Measurements from ENCODE around the gene SETD2.

DNA sequence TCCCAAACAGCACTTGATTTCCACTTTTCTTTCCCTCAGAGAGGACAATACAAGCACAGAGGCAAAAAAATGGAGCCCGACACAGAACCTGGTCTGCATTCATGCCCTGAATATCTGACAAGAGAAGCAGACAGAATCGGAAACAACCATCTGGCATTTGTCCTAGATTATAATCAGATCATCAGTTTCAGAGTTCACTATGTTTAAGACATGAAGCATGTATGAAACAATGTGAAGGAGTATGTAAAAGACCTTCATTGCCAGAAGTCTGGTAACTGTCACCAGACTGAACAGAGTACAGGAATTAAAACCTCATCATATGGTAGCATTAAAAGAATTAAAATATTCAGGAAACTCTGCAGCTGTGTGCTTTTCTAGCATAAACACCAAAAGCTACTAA, 65.0 kb downstream of the SETD2 start:
- TF ChIP-seq, protein P1, sequence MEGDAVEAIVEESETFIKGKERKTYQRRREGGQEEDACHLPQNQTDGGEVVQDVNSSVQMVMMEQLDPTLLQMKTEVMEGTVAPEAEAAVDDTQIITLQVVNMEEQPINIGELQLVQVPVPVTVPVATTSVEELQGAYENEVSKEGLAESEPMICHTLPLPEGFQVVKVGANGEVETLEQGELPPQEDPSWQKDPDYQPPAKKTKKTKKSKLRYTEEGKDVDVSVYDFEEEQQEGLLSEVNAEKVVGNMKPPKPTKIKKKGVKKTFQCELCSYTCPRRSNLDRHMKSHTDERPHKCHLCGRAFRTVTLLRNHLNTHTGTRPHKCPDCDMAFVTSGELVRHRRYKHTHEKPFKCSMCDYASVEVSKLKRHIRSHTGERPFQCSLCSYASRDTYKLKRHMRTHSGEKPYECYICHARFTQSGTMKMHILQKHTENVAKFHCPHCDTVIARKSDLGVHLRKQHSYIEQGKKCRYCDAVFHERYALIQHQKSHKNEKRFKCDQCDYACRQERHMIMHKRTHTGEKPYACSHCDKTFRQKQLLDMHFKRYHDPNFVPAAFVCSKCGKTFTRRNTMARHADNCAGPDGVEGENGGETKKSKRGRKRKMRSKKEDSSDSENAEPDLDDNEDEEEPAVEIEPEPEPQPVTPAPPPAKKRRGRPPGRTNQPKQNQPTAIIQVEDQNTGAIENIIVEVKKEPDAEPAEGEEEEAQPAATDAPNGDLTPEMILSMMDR (conservative IDR thresholded peaks at IDR 0.05; ENCODE audit: low read depth in 2 of 2) = no peak
- no peak for TF ChIP-seq POLR2AphosphoS5 (IDR thresholded peaks at IDR 0.05; ENCODE audit: low read depth)
- no peak for TF ChIP-seq EZH2 (IDR thresholded peaks at IDR 0.05; ENCODE audit: low read depth, unreplicated experiment)
- TF ChIP-seq JUNB (IDR thresholded peaks at IDR 0.05; ENCODE audit: unreplicated experiment) = no peak
- TF ChIP-seq ZNF331 (CRISPR knock-in tag; IDR thresholded peaks at IDR 0.05; ENCODE audit: low read depth) = no peak
- TF ChIP-seq, protein P2, sequence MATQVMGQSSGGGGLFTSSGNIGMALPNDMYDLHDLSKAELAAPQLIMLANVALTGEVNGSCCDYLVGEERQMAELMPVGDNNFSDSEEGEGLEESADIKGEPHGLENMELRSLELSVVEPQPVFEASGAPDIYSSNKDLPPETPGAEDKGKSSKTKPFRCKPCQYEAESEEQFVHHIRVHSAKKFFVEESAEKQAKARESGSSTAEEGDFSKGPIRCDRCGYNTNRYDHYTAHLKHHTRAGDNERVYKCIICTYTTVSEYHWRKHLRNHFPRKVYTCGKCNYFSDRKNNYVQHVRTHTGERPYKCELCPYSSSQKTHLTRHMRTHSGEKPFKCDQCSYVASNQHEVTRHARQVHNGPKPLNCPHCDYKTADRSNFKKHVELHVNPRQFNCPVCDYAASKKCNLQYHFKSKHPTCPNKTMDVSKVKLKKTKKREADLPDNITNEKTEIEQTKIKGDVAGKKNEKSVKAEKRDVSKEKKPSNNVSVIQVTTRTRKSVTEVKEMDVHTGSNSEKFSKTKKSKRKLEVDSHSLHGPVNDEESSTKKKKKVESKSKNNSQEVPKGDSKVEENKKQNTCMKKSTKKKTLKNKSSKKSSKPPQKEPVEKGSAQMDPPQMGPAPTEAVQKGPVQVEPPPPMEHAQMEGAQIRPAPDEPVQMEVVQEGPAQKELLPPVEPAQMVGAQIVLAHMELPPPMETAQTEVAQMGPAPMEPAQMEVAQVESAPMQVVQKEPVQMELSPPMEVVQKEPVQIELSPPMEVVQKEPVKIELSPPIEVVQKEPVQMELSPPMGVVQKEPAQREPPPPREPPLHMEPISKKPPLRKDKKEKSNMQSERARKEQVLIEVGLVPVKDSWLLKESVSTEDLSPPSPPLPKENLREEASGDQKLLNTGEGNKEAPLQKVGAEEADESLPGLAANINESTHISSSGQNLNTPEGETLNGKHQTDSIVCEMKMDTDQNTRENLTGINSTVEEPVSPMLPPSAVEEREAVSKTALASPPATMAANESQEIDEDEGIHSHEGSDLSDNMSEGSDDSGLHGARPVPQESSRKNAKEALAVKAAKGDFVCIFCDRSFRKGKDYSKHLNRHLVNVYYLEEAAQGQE (IDR thresholded peaks at IDR 0.05; ENCODE audit: unreplicated experiment) = no peak
- TF ChIP-seq, protein P3, sequence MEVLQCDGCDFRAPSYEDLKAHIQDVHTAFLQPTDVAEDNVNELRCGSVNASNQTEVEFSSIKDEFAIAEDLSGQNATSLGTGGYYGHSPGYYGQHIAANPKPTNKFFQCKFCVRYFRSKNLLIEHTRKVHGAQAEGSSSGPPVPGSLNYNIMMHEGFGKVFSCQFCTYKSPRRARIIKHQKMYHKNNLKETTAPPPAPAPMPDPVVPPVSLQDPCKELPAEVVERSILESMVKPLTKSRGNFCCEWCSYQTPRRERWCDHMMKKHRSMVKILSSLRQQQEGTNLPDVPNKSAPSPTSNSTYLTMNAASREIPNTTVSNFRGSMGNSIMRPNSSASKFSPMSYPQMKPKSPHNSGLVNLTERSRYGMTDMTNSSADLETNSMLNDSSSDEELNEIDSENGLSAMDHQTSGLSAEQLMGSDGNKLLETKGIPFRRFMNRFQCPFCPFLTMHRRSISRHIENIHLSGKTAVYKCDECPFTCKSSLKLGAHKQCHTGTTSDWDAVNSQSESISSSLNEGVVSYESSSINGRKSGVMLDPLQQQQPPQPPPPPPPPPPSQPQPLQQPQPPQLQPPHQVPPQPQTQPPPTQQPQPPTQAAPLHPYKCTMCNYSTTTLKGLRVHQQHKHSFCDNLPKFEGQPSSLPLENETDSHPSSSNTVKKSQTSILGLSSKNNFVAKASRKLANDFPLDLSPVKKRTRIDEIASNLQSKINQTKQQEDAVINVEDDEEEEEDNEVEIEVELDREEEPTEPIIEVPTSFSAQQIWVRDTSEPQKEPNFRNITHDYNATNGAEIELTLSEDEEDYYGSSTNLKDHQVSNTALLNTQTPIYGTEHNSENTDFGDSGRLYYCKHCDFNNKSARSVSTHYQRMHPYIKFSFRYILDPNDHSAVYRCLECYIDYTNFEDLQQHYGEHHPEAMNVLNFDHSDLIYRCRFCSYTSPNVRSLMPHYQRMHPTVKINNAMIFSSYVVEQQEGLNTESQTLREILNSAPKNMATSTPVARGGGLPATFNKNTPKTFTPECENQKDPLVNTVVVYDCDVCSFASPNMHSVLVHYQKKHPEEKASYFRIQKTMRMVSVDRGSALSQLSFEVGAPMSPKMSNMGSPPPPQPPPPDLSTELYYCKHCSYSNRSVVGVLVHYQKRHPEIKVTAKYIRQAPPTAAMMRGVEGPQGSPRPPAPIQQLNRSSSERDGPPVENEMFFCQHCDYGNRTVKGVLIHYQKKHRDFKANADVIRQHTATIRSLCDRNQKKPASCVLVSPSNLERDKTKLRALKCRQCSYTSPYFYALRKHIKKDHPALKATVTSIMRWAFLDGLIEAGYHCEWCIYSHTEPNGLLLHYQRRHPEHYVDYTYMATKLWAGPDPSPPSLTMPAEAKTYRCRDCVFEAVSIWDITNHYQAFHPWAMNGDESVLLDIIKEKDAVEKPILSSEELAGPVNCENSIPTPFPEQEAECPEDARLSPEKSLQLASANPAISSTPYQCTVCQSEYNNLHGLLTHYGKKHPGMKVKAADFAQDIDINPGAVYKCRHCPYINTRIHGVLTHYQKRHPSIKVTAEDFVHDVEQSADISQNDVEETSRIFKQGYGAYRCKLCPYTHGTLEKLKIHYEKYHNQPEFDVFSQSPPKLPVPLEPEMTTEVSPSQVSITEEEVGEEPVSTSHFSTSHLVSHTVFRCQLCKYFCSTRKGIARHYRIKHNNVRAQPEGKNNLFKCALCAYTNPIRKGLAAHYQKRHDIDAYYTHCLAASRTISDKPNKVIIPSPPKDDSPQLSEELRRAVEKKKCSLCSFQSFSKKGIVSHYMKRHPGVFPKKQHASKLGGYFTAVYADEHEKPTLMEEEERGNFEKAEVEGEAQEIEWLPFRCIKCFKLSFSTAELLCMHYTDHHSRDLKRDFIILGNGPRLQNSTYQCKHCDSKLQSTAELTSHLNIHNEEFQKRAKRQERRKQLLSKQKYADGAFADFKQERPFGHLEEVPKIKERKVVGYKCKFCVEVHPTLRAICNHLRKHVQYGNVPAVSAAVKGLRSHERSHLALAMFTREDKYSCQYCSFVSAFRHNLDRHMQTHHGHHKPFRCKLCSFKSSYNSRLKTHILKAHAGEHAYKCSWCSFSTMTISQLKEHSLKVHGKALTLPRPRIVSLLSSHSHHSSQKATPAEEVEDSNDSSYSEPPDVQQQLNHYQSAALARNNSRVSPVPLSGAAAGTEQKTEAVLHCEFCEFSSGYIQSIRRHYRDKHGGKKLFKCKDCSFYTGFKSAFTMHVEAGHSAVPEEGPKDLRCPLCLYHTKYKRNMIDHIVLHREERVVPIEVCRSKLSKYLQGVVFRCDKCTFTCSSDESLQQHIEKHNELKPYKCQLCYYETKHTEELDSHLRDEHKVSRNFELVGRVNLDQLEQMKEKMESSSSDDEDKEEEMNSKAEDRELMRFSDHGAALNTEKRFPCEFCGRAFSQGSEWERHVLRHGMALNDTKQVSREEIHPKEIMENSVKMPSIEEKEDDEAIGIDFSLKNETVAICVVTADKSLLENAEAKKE (CRISPR knock-in tag; IDR thresholded peaks at IDR 0.05) = no peak
- TF ChIP-seq, protein P4, sequence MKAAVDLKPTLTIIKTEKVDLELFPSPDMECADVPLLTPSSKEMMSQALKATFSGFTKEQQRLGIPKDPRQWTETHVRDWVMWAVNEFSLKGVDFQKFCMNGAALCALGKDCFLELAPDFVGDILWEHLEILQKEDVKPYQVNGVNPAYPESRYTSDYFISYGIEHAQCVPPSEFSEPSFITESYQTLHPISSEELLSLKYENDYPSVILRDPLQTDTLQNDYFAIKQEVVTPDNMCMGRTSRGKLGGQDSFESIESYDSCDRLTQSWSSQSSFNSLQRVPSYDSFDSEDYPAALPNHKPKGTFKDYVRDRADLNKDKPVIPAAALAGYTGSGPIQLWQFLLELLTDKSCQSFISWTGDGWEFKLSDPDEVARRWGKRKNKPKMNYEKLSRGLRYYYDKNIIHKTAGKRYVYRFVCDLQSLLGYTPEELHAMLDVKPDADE (IDR thresholded peaks at IDR 0.05) = no peak

Measured in GM23338 (cell line).